T follicular helper cell (primary cell): Measurements from ENCODE around the gene KRT5.
"Not testable (repeated sequence)": the region's sequence is repeated elsewhere in the genome, so short reads cannot be mapped to it uniquely, and the experiment has no call there.

Source experiments
- DNase-seq: peaks from one replicate; pipeline ENCODE4 v3.0.0-alpha.2; 2020; ENCODE audit warnings: low read depth

KRT5 gene

GRCh38 chr12:52494100-52494499 is 26.1 kb downstream of the KRT5 start:
- no peak for DNase-seq

- no peak for DNase-seq
Observed at GRCh38 chr12:52493172-52493571, 27.0 kb downstream of the KRT5 start, which contains the start of gene KRT6A. Gene KRT6A (minus strand): TSS chr12:52493257. CDS start chr12:52493188, 69 bp downstream.

GRCh38 chr12:52492405-52492804 is 27.8 kb downstream of the KRT5 start:
- not testable (repeated sequence) for DNase-seq

- not testable (repeated sequence) for DNase-seq
Observed at GRCh38 chr12:52491495-52491894, 28.7 kb downstream of the KRT5 start.

- DNase-seq, result no peak
Observed at GRCh38 chr12:52488736-52489135, 31.5 kb downstream of the KRT5 start.

GRCh38 chr12:52487744-52488443 is 32.3 kb downstream of the KRT5 start:
- not testable (repeated sequence) for DNase-seq

- DNase-seq, result no peak
Observed at GRCh38 chr12:52487211-52487610, 33.0 kb downstream of the KRT5 start.

GRCh38 chr12:52486166-52487105 is 33.8 kb downstream of the KRT5 start:
- DNase-seq, result no peak

- no peak for DNase-seq
Observed at GRCh38 chr12:52480073-52480472, 40.1 kb downstream of the KRT5 start.

GRCh38 chr12:52477651-52478050 is 42.5 kb downstream of the KRT5 start:
- DNase-seq, result no peak

GRCh38 chr12:52474212-52474611 is 46.0 kb downstream of the KRT5 start:
- no peak for DNase-seq

- no peak for DNase-seq
Observed at GRCh38 chr12:52473768-52474167, 46.4 kb downstream of the KRT5 start, which contains the start of gene KRT6C. Gene KRT6C (minus strand): TSS chr12:52473805. CDS start chr12:52473737, 68 bp downstream.

GRCh38 chr12:52469853-52470252 is 50.3 kb downstream of the KRT5 start:
- no peak for DNase-seq

GRCh38 chr12:52464897-52465296 is 55.3 kb downstream of the KRT5 start:
- DNase-seq, result no peak
